A549 (cell line): ENCODE data around the gene LYAR.

Experiments used
- BHLHE40 ChIP-seq: IDR thresholded peaks from 2 replicates; pipeline ENCODE4 v1.6.1; 2012; ENCODE audit warnings: low read depth, low read length, inconsistent platforms
- CHD4 ChIP-seq: fragments of 200-600 bp; sonication (generic); IDR thresholded peaks from 2 replicates; pipeline ENCODE4 v1.6.1; 2016; ENCODE audit warnings: antibody characterized with exemption, mild to moderate bottlenecking, borderline replicate concordance
- CTCF ChIP-seq: fragments of >200 bp; sonication (Bioruptor Twin); formaldehyde crosslinking; IDR thresholded peaks from 3 replicates; pipeline ENCODE4 v1.5.1; 2016
- FOSL2 ChIP-seq, 2 experiments: fragments of 450-650 bp in 1 of 2; fragments of >200 bp in 1 of 2; sonication (Bioruptor Twin) in 1 of 2; formaldehyde crosslinking; IDR thresholded peaks; 2 replicates each; pipeline versions ENCODE4 v1.5.0 to v1.6.1; 2016 to 2020; ENCODE audit warnings: mild to moderate bottlenecking in 1 of 2, moderate library complexity in 1 of 2
- PHF8 ChIP-seq: fragments of 200-600 bp; sonication (generic); IDR thresholded peaks from 2 replicates; pipeline ENCODE4 v1.6.1; 2016; ENCODE audit warnings: low read depth, mild to moderate bottlenecking, antibody characterized with exemption, moderate library complexity, borderline replicate concordance
- POLR2A ChIP-seq: IDR thresholded peaks from 2 replicates; pipeline ENCODE4 v1.6.1; 2012; ENCODE audit warnings: mild to moderate bottlenecking, low read length
- RAD21 ChIP-seq, 2 experiments: fragments of >200 bp in 1 of 2; sonication (Bioruptor Twin) in 1 of 2; formaldehyde crosslinking in 1 of 2; IDR thresholded peaks in 1 of 2; conservative IDR thresholded peaks in 1 of 2; 2 replicates in 1 of 2; 3 replicates in 1 of 2; pipeline ENCODE4 v1.6.1; 2012 to 2018; ENCODE audit warnings: inconsistent platforms in 1 of 2
- SMC3 ChIP-seq: fragments of >200 bp; sonication (Bioruptor Twin); formaldehyde crosslinking; IDR thresholded peaks from 3 replicates; pipeline ENCODE4 v1.6.1; 2018; ENCODE audit warnings: inconsistent platforms
- TF ChIP-seq, protein P1 (sequence below): fragments of 150-350 bp; IDR thresholded peaks from 2 replicates; pipeline ENCODE4 v1.6.1; 2014; ENCODE audit warnings: low read depth, mild to moderate bottlenecking, low read length
- TF ChIP-seq, protein P2 (sequence below): IDR thresholded peaks from 2 replicates; pipeline ENCODE4 v1.6.1; 2012

- TF ChIP-seq BHLHE40 (no peak), RAD21 (conservative IDR thresholded peaks at IDR 0.05 in 1 of 2, IDR thresholded peaks at IDR 0.05 in 1 of 2) (no peak), POLR2A (no peak), CTCF (no peak), PHF8 (no peak), CHD4 (no peak), FOSL2 (IDR thresholded peaks at IDR 0.05) (no peak), FOSL2 (CRISPR knock-in tag; IDR thresholded peaks at IDR 0.05) (no peak), SMC3 (no peak)
- TF ChIP-seq, protein P1, sequence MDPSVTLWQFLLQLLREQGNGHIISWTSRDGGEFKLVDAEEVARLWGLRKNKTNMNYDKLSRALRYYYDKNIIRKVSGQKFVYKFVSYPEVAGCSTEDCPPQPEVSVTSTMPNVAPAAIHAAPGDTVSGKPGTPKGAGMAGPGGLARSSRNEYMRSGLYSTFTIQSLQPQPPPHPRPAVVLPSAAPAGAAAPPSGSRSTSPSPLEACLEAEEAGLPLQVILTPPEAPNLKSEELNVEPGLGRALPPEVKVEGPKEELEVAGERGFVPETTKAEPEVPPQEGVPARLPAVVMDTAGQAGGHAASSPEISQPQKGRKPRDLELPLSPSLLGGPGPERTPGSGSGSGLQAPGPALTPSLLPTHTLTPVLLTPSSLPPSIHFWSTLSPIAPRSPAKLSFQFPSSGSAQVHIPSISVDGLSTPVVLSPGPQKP, result no peak
- TF ChIP-seq, protein P2, sequence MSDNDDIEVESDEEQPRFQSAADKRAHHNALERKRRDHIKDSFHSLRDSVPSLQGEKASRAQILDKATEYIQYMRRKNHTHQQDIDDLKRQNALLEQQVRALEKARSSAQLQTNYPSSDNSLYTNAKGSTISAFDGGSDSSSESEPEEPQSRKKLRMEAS, result no peak
These were observed 49.6 kb upstream of the LYAR start for GRCh38 chr4:4339504-4340085.
